Measurements from ENCODE around the gene LRRN4. TPM values are rescaled to one million over a fixed set of nuclear protein-coding genes. Genes with fewer than 3 reads are reported as not detected.

LRRN4 gene
- polyA plus RNA-seq, 1 donor from 2014 or later, result 0.26 TPM

DNA sequence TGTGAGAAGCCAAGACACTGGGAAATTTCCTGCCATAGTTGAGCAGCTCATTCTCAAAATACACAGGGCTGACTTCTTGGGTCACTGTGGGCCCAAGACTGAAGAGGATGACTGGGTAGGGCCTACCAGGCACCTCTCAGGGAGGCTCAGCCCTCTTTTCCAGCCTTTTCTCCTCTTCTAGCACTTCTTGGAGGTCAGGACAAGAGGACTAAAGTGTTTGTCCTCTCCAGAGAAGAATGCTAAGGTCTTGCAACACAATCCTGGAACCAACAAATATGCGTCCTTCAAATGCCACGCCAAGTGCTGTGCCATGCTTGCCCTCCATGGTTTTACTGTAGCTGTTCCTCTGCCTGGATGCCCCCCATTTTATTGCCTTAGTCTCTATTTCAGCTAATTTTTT is 3.3 kb upstream of the LRRN4 start:
- H3F3A ChIP-seq (ENCODE audit: insufficient read depth, low read length, poor library complexity, severe bottlenecking), result no peaks in the 10 kb centered on the region
- no peak overlapping the region for H3K9ac ChIP-seq (ENCODE audit: low read length)
- no peaks in the 10 kb centered on the region for H4K20me1 ChIP-seq (ENCODE audit: insufficient read depth)
- H3K27me3 ChIP-seq (ENCODE audit: insufficient read depth, low read depth, low read length), result peaks cover 23% of the 10 kb centered on the region
- no peak for TF ChIP-seq RAD21 (conservative IDR thresholded peaks at IDR 0.05)
- no peak for TF ChIP-seq EZH2 (IDR thresholded peaks at IDR 0.05; ENCODE audit: borderline replicate concordance, insufficient read depth, low read length, poor library complexity, severe bottlenecking)
- TF ChIP-seq SMC3 (conservative IDR thresholded peaks at IDR 0.05; ENCODE audit: poor library complexity), result no peak
- TF ChIP-seq, protein P1, sequence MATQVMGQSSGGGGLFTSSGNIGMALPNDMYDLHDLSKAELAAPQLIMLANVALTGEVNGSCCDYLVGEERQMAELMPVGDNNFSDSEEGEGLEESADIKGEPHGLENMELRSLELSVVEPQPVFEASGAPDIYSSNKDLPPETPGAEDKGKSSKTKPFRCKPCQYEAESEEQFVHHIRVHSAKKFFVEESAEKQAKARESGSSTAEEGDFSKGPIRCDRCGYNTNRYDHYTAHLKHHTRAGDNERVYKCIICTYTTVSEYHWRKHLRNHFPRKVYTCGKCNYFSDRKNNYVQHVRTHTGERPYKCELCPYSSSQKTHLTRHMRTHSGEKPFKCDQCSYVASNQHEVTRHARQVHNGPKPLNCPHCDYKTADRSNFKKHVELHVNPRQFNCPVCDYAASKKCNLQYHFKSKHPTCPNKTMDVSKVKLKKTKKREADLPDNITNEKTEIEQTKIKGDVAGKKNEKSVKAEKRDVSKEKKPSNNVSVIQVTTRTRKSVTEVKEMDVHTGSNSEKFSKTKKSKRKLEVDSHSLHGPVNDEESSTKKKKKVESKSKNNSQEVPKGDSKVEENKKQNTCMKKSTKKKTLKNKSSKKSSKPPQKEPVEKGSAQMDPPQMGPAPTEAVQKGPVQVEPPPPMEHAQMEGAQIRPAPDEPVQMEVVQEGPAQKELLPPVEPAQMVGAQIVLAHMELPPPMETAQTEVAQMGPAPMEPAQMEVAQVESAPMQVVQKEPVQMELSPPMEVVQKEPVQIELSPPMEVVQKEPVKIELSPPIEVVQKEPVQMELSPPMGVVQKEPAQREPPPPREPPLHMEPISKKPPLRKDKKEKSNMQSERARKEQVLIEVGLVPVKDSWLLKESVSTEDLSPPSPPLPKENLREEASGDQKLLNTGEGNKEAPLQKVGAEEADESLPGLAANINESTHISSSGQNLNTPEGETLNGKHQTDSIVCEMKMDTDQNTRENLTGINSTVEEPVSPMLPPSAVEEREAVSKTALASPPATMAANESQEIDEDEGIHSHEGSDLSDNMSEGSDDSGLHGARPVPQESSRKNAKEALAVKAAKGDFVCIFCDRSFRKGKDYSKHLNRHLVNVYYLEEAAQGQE (IDR thresholded peaks at IDR 0.05; ENCODE audit: borderline replicate concordance), result no peak
- H3K9me3 ChIP-seq (ENCODE audit: low read length), result no peaks in the 10 kb centered on the region
- H2AFZ ChIP-seq (ENCODE audit: low read depth, low read length), result no peak overlapping the region
- no peak overlapping the region for H3K4me3 ChIP-seq (ENCODE audit: low read length)
- H3K79me2 ChIP-seq (replicated peaks; ENCODE audit: insufficient read depth, low read length), result no peaks in the 10 kb centered on the region
- H3K27ac ChIP-seq (ENCODE audit: low read length), result no peak overlapping the region
- H3K4me2 ChIP-seq (ENCODE audit: low read length), result no peak overlapping the region
- H3K9me2 ChIP-seq (ENCODE audit: insufficient read depth, low read length), result no peaks in the 10 kb centered on the region
- H3K36me3 ChIP-seq (ENCODE audit: insufficient read depth, low read length), result no peaks in the 10 kb centered on the region

DNA sequence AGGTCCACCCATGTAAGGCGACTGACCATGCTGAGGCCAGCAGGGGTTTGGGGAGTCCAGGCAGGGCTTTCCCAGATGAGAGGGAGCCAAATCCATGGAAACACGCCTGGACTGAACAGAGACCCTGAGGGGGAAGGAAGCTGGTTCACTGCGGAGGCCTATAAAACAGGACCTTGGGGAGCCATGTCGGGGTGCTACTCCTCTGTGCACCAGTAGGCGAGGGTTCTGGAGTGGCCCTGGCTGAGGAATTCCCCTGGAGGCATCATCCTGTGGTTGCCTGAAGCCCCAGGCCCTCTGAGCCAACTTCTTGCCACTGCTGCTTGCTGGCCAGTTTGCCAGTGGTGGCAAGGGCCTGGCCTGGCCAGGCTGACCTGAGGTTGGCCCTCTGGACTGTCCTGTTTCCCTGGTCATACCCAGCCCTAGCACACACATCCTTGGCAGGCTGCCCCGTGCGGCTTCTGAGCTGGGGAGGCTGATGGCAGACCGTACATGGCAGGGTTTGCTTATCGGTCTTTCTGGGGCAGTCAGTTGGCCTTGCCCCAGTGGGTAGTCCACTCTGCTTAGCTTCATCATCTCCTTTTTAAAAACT is 2.2 kb upstream of the LRRN4 start:
- Histone ChIP-seq H2AFZ (ENCODE audit: low read depth, low read length) (no peak overlapping the region), H3K27ac (ENCODE audit: low read length) (no peak overlapping the region), H3K9me2 (ENCODE audit: insufficient read depth, low read length) (no peaks in the 10 kb centered on the region), H3K79me2 (replicated peaks; ENCODE audit: insufficient read depth, low read length) (no peaks in the 10 kb centered on the region), H3K27me3 (ENCODE audit: insufficient read depth, low read depth, low read length) (peaks cover 33% of the 10 kb centered on the region), H3F3A (ENCODE audit: insufficient read depth, low read length, poor library complexity, severe bottlenecking) (no peaks in the 10 kb centered on the region), H3K36me3 (ENCODE audit: insufficient read depth, low read length) (no peaks in the 10 kb centered on the region), H3K9me3 (ENCODE audit: low read length) (no peaks in the 10 kb centered on the region), H3K4me3 (ENCODE audit: low read length) (no peak overlapping the region), H3K4me2 (ENCODE audit: low read length) (no peak overlapping the region), H4K20me1 (ENCODE audit: insufficient read depth) (no peaks in the 10 kb centered on the region), H3K9ac (ENCODE audit: low read length) (no peak overlapping the region)
- TF ChIP-seq SMC3 (conservative IDR thresholded peaks at IDR 0.05; ENCODE audit: poor library complexity), result no peak
- TF ChIP-seq EP300 (conservative IDR thresholded peaks at IDR 0.05; ENCODE audit: poor library complexity, severe bottlenecking), result no peak
- no peak for TF ChIP-seq RAD21 (conservative IDR thresholded peaks at IDR 0.05)
- no peak for TF ChIP-seq EZH2 (IDR thresholded peaks at IDR 0.05; ENCODE audit: borderline replicate concordance, insufficient read depth, low read length, poor library complexity, severe bottlenecking)
- TF ChIP-seq, protein P1 (IDR thresholded peaks at IDR 0.05; ENCODE audit: borderline replicate concordance), result no peak
- no peak for TF ChIP-seq TAF1 (IDR thresholded peaks at IDR 0.05; ENCODE audit: low read depth)
- TF ChIP-seq, protein P2, sequence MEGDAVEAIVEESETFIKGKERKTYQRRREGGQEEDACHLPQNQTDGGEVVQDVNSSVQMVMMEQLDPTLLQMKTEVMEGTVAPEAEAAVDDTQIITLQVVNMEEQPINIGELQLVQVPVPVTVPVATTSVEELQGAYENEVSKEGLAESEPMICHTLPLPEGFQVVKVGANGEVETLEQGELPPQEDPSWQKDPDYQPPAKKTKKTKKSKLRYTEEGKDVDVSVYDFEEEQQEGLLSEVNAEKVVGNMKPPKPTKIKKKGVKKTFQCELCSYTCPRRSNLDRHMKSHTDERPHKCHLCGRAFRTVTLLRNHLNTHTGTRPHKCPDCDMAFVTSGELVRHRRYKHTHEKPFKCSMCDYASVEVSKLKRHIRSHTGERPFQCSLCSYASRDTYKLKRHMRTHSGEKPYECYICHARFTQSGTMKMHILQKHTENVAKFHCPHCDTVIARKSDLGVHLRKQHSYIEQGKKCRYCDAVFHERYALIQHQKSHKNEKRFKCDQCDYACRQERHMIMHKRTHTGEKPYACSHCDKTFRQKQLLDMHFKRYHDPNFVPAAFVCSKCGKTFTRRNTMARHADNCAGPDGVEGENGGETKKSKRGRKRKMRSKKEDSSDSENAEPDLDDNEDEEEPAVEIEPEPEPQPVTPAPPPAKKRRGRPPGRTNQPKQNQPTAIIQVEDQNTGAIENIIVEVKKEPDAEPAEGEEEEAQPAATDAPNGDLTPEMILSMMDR (IDR thresholded peaks at IDR 0.05; ENCODE audit: poor library complexity, severe bottlenecking), result no peak

All from neural cell (in vitro differentiated cells).